Ramos (cell line): Measurements from ENCODE around the gene FIP1L1.

Source experiments
- in situ Hi-C: fragments of 300-500 bp; cut with MboI; formaldehyde crosslinking; loops from one replicate; pipeline ENCODE4 v1.14.3; 2022; ENCODE audit warnings: low sequenced_read_pairs; ENCODE audit not compliant: unreplicated experiment

FIP1L1 gene

DNA sequence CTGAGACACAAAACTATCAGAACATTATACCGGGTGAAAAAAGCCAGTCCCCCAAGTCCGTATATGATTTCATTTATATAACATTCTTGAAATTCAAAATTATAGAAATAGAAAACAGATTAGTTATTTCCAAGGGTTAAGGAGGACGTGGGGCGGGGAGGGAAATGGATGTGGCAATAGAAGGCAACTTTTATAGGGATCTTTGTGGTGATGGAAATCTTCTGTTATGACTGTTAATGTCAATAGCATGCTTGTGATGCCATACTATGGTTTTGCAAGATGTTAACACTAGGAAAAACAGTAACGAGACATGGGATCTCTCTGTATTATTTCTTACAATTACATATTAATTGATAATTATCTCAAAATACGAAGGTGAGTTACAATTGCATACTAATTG is 117.4 kb downstream of the FIP1L1 start:
- in situ Hi-C loops: no loop called here

DNA sequence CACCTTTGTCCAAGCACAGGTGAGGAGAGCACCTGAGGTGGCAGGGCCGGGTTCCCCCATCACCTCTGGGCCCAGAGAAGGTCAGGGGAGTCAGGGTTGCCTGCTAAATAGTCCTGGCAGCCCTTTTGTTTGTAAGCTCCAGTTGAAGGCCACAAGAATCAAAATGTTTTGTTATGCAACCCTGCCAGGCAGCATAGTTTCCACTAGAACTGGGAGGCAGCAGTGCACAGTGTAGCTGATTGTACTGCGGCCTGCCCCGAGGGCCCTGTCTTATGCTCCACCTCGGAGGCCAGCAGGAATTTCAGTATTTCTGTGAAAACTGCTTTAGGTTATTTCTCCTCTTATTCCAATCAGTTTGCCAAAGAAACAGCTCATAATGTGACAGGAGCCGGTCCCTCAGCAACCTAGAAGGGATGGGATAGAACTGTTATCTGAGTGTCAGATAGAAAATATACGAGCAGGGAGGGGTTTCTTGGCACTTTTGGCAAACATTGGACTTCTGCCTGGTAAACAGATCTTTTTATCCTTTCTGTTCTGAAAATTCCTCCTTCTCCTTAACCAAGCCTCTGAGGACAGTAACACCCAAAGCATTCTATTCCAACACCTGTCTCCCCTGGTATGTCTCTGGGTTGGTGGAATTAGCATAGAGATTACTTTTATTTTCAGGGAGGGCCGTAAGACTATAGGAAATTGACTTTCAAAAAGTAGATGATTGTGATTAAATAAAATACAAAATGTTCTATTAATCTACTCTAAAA is 120.2 kb downstream of the FIP1L1 start:
- in situ Hi-C loops: no loop called here

DNA sequence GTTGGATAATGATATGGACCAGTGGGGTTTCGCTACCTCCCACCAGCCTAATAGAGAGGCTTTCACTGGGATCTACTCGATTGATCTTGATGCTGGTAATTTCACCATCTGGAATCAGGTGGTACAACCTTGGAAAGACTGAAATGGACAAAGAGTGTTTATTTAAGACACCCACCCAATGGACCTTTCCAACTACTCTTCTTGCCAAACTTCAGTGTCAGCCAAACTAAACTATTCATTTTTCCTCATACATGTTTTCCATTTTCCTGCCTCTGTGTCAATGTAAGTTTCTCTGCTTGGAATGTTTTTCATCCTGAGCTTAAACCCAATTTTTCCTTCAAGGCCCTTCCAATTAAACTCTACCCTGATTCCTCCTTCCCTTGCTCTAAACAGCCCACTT is 121.3 kb downstream of the FIP1L1 start:
- in situ Hi-C loops: no loop called here

DNA sequence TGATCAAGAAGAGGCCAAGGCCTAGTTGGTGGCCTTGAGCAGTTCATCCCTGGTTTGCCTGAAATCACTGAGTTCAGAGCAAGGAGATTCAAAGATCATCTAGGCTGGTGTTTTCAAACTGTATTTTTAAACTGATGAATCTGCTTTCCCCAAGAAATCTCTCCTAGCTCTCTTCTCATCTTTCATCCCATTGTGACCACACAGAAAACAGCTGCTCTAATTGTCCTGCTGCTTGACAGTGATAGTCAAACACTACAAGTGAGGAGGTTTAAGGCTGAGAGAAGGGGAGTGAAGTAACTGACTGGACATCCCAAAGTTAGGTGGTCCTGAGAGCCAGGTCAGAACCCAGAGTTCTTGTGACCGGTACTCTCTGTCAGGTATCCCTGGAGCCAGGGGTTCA is 122.3 kb downstream of the FIP1L1 start:
- in situ Hi-C loops: no loop called here

DNA sequence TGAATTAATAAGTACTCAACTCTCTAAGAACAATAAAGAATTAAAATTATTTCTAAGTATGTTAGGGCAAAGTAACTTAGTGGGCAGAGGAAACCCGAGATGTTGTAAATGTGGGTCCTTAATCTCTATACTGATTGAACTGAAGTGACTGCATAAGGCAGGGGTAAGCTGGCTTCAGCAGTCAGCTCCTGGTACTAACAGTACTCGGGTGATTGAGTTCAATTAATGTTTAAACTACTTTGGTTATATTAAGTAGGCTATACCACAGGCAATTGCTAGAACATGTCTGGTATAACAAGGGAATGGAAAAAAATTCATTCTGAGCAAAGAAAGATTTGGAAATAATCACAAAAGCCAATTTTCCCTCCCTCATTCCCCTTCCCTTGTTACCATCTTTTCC is 123.1 kb downstream of the FIP1L1 start:
- in situ Hi-C loops: no loop called here

DNA sequence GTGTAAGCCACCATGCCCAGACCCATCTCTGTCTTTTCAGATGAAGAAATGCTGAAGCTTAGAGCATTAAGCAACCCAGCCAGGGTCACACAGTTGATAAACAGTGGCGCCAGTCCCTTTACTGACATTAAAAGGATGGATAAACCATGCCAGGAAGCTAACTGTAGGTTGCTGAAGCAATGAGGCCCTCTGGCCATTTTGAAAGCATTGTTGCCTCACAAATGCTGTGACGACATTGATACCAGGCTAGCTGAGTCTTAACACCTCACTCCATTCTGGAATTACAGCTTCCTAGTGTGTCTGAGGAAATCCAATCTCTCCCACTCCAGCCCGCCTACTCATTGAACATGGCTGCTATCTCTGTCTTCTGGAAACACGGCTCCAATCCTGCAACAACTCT is 124.1 kb downstream of the FIP1L1 start:
- in situ Hi-C loops: no loop called here

DNA sequence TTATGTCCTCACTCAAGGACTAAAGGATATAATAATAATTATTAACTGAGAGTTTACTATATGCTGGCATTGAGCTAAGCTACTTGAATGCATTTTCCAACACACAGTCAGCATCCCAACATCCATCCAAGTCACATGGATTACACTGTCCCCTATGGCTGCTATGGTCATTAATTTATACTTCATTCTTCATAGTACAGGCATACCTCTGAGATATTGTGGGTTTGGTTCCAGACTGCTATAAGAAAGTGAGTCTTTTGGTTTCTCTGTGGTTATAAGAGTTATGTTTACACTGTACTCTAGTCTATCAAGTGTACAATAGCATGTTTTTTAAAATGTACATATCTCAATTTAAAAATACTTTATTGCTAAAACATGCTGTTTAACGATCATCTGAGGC is 124.7 kb downstream of the FIP1L1 start:
- in situ Hi-C loops: no loop called here

DNA sequence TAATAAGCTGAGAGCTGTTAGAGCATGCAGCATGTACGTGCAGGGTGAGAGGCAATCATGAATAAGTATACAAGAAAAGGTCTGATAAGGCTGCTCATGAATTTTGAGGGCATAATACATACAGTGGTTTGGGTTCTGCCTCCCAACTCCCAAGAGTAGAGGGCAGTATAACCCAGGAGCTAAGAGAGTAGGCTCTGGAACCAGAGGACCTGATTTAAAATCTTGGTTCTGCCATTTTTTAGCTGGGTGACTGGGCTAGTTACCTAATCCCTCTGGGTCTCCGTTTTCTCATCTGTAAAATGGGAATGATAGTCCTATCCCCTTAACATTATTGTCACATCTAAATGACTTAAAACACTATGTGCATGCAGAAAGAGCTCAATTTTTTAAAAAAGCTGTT is 128.5 kb downstream of the FIP1L1 start:
- in situ Hi-C loops: no loop called here

DNA sequence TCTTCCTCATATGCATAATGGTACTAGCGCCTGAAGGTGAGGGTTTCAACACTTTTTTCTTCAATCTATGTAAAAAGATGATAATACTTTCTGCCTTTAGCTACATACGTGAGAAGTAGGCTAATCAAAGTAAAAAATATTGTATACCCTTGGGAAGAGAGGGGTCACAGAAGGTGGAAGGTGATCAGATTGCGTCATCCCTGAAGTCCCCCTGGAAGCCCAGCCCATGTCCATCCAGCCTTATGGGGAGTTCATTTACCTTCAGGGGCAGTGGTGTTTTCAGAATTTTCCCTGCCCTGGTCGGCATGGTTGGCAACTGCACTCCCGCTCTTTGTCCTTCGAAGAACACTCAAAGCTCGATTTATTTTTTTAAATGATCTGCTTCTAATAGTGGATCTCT is 129.6 kb downstream of the FIP1L1 start:
- in situ Hi-C loops: no loop called here

DNA sequence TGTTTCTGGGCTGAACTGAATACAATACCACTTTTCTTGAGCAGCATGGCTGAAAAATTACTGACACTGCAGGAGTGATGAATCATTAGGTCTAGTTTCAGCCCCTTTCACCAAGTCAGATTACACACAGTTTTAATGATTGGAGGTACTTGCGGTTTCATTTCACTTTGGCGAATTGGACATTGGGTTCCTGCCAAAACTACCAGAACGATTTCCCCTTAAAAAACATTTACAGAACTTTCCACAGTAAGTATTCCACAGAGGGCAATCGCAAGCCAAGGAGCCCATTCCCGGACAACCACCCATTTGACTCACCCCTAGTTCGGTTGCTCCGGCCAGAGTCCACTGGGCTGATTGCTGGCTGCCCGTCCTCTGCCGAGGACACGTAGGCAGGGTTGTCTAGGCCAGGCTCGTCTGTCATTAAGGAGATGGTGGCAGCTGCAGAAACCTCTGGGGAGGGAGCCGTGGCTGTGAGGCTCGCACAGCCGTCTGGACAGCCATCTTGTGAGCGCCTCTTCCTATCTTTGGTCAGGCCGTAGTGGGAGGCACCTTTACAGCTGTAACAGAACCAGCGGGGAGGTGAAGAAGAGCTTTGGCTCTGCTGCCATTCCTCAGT is 130.3 kb downstream of the FIP1L1 start:
- in situ Hi-C loops: no loop called here

DNA sequence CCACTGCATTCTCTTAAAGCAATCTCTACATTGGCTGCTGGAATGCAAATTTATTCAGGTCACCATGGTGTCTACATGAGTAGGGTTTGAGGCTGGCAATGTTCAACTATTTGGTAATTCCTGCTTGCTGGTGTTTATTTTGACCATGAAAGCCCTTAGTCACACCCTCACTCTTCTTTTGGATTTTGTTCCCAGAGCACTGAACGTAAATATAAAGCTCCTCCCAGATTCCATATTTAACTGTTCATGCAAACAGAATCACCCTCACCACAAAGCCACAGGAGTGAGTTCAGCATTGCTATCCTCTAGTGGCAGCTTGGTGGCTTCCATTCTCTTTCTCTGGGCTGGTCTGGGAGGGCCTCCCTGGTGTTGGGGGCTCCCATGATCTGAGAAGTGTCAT is 131.0 kb downstream of the FIP1L1 start:
- in situ Hi-C loops: no loop called here

DNA sequence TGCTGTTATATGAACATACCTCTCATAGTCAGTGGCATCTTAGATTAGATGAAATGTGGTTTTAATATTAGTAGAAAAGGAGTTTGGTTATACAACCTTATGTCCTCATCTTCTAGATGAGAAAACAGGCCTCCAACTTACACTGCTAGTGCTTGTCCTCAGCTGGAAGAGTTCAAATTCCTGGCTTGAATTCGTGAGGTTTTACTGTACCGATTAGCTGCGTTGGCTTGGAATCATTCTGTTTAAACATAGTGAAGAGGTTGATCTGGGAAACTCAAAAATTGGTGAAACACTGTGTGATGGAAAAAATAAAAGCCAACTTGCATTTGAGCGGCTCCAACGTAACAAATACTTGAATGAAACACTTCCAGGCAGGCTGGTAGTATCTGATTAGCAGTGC is 132.9 kb downstream of the FIP1L1 start:
- in situ Hi-C loops: no loop called here
